ENCODE measurements around the gene SLC4A3. TPM values are rescaled to one million over a fixed set of nuclear protein-coding genes. Genes with fewer than 3 reads are reported as not detected.

The SLC4A3 gene
- total and polyA plus RNA-seq, 2 donors (not counting 3 experiments of a cell fraction or from before 2014, with no cell fraction given): 0.29 to 0.35 TPM

- Histone ChIP-seq H3K9me3 (replicated peaks; ENCODE audit: control insufficient read depth, insufficient read depth, low read length) (no peaks in the 10 kb centered on the region), H3K4me2 (ENCODE audit: insufficient read depth, low read length) (no peak overlapping the region), H3K9ac (replicated peaks; ENCODE audit: extremely low read depth, insufficient read depth, low read length) (no peak overlapping the region), H3K4me1 (ENCODE audit: control insufficient read depth, extremely low read depth, insufficient read depth, low read length) (no peaks in the 10 kb centered on the region), H4K20me1 (replicated peaks; ENCODE audit: control insufficient read depth, extremely low read depth, insufficient read depth, low read length) (no peaks in the 10 kb centered on the region), H3K9me1 (replicated peaks; ENCODE audit: control insufficient read depth, extremely low read depth, insufficient read depth, low read length) (no peaks in the 10 kb centered on the region), H3K36me3 (ENCODE audit: control insufficient read depth in 2 of 2, extremely low read depth in 1 of 2, insufficient read depth in 2 of 2, low read length in 2 of 2) (no peaks in the 10 kb centered on the region), H3K79me2 (ENCODE audit: control insufficient read depth, insufficient read depth, low read length) (no peaks in the 10 kb centered on the region), H3K27me3 (ENCODE audit: control insufficient read depth in 2 of 2, insufficient read depth in 2 of 2, low read length in 2 of 2) (peaks cover 6 to 7% of the 10 kb centered on the region in 2 experiments), H2AFZ (ENCODE audit: low read depth, low read length) (no peak overlapping the region), H3K27ac (ENCODE audit: insufficient read depth, low read depth, low read length) (no peak overlapping the region), H3K4me3 (replicated peaks in 1 of 3; ENCODE audit: insufficient read depth in 1 of 3, low read depth in 1 of 3, low read length in 3 of 3) (no peak overlapping the region)
- FAIRE-seq: no peak
- intact Hi-C loops (cut with micrococcal nuclease): no loop called here
- dilution Hi-C loops (cut with MboI; ENCODE audit: extremely low pct_ligation_motif_present, low sequenced_read_pairs): no loop called here
- CTCF ChIA-PET: interaction anchor here (1.0 to 1.1 kb wide), 3 partner anchors 10 to 60 kb away, joined by 3 read pairs; partner anchors contain the start of gene OBSL1
- DNase-seq (ENCODE audit: low read depth, low spot score): no peak
- TF ChIP-seq, protein P1, sequence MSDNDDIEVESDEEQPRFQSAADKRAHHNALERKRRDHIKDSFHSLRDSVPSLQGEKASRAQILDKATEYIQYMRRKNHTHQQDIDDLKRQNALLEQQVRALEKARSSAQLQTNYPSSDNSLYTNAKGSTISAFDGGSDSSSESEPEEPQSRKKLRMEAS (IDR thresholded peaks at IDR 0.05; ENCODE audit: insufficient read depth, insufficient read length): no peak
- TF ChIP-seq JUN (IDR thresholded peaks at IDR 0.05; ENCODE audit: borderline replicate concordance, insufficient read depth, insufficient read length, low read depth) (no peak), EZH2 (IDR thresholded peaks at IDR 0.05; ENCODE audit: borderline replicate concordance, low read depth, low read length, severe bottlenecking) (no peak), MYC (IDR thresholded peaks at IDR 0.05; ENCODE audit: low read depth, low read length) (no peak), FOS (IDR thresholded peaks at IDR 0.05; ENCODE audit: borderline replicate concordance, insufficient read depth, low read length) (no peak), POLR2AphosphoS5 (IDR thresholded peaks at IDR 0.05; ENCODE audit: insufficient read depth, low read depth, low read length) (no peak), POLR2A (IDR thresholded peaks at IDR 0.05; ENCODE audit: low read depth, low read length) (no peak), GATA2 (IDR thresholded peaks at IDR 0.05; ENCODE audit: insufficient read depth, insufficient read length, low read depth, low read length) (no peak), CTCF (IDR thresholded peaks at IDR 0.05; ENCODE audit: extremely low read depth in 1 of 2, insufficient read depth in 1 of 2, low read depth in 1 of 2, low read length in 2 of 2) (no peak)
- no TSS peak for BruUV-seq (replicated peaks)
- POLR2A ChIA-PET: interaction anchor here (0.6 kb wide), 1 partner anchor 40 kb away, joined by 3 read pairs; no protein-coding TSS in a partner anchor
Measured at GRCh38 chr2:219631406-219631891, 4.0 kb downstream of the SLC4A3 start.
